ENCODE results near the gene TMEM30A. TPM values are rescaled to one million over a fixed set of nuclear protein-coding genes. Genes with fewer than 3 reads are reported as not detected.

Gene TMEM30A
- total RNA-seq, 3 donors from 2014 or later, result 87.0 to 127 (median 91.7) TPM

DNA sequence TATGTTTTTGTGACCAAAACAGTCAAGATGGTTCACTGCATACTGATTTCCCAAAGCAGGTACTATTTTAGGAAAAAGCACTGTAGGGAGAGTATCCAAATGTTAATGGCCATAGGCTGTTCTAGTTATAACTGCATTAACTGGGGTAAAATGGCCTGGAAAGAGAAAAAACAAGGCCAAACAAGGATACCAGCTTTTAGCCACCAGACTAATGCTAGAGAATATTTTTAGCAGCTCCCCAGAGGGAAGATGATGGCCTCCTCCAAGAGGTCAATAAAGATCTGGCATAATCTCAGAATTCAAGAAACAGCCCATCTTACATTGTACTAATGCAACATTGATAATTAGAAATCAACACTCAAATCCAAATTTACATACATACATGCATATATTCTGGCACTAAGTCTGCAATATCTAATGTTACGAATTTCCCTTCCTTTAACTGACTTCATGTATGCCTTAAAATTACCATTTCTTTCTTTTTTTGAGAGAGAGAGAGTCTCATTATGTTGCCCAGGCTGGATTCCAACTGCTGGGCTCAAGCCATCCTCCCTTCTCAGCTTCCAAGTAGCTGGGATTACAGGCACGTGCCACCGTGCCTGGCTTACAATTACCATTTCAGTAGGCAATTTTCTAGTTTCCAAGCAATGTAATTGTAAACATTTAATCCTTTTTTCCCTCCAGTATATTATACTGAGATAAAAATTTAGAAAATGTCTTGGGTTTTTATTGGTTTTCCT, 50.3 kb downstream of the TMEM30A start:
- no peak for DNase-seq
- intact Hi-C loops (cut with DNase I, micrococcal nuclease), result no loop called here
- Histone ChIP-seq H3K4me3 (no peak overlapping the region), H3K9me3 (no peaks in the 10 kb centered on the region), H3K4me1 (ENCODE audit: low read depth) (no peaks in the 10 kb centered on the region), H3K36me3 (ENCODE audit: low read depth) (no peaks in the 10 kb centered on the region)
- ATAC-seq, result no peak
- TF ChIP-seq, protein P1, sequence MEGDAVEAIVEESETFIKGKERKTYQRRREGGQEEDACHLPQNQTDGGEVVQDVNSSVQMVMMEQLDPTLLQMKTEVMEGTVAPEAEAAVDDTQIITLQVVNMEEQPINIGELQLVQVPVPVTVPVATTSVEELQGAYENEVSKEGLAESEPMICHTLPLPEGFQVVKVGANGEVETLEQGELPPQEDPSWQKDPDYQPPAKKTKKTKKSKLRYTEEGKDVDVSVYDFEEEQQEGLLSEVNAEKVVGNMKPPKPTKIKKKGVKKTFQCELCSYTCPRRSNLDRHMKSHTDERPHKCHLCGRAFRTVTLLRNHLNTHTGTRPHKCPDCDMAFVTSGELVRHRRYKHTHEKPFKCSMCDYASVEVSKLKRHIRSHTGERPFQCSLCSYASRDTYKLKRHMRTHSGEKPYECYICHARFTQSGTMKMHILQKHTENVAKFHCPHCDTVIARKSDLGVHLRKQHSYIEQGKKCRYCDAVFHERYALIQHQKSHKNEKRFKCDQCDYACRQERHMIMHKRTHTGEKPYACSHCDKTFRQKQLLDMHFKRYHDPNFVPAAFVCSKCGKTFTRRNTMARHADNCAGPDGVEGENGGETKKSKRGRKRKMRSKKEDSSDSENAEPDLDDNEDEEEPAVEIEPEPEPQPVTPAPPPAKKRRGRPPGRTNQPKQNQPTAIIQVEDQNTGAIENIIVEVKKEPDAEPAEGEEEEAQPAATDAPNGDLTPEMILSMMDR (IDR thresholded peaks at IDR 0.05), result no peak

DNA sequence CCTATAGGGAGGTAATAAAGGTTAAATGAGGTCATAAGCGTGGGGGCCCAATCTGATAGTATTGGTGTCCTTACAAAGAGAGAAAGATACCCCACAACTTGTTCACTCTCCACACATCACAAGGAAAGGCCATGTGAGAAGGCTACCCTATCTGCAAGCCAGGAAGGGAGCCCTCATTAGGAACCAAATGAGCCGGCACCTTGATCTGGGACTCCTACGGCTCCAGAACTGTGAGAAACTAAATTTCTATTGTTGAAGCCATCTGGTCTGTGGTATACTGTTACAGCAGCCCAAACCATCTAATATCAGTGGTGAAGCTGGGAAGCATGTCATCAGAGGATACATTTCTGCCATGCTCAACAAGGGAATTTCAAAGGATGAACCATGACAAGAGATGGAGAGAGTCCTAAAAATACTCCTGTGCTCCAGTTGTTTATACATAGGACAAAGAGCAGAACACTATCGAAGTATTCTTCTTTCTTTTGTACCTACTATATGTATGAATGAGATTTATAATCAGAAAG, 51.4 kb downstream of the TMEM30A start:
- Histone ChIP-seq H3K4me3 (no peak overlapping the region), H3K9me3 (no peaks in the 10 kb centered on the region), H3K4me1 (ENCODE audit: low read depth) (no peaks in the 10 kb centered on the region), H3K36me3 (ENCODE audit: low read depth) (no peaks in the 10 kb centered on the region)
- DNase-seq (no peak), ATAC-seq (no peak)
- TF ChIP-seq, protein P1 (IDR thresholded peaks at IDR 0.05), result no peak
- intact Hi-C loops (cut with DNase I, micrococcal nuclease), result no loop called here

DNA sequence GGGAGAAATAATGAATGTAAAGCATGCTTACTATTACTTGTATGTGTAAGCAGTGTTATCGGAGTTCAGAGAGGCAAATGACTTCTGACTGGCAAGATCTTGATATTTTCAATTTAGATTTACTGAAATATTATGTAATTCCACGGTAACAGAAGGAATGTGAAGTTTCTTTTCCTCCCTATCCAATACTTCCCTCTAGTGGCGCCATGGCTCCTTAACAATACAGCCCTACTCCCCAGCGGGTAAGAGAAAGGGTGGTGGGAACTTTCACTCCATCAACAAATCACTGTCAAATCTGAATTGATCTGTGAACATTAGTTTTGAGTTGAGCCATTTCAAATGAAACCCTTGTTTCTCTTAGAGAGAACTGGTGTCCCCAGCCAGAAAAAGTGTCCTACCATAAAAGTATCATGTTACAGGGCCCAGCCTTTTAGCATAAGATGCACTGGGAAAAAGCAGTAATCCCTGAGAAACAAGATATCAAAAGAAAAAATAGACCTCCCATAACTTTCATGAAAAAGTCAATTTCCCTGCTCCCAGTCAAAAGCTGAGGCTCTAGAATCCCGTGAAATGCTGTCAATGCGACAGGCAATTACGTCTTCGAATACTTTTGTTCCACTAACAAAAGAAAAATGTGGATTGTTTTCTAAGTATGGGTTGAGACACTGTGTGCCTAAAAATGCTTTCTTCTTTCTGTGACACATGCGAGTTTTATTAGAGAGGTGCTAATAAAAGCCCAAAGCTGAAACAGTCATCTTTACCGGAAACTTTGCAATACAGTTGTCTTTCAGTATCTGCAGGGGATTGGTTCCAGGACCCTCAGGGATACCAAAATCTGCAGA, 53.9 kb downstream of the TMEM30A start:
- Histone ChIP-seq H3K36me3 (ENCODE audit: low read depth) (no peaks in the 10 kb centered on the region), H3K9me3 (no peaks in the 10 kb centered on the region), H3K4me3 (no peak overlapping the region), H3K4me1 (ENCODE audit: low read depth) (no peaks in the 10 kb centered on the region)
- intact Hi-C loops (cut with DNase I, micrococcal nuclease), result no loop called here
- TF ChIP-seq, protein P1 (IDR thresholded peaks at IDR 0.05), result peak; percentile 37
- DNase-seq (peak in 1 of 3 donors; percentile 57), ATAC-seq (peak; percentile 79)

DNA sequence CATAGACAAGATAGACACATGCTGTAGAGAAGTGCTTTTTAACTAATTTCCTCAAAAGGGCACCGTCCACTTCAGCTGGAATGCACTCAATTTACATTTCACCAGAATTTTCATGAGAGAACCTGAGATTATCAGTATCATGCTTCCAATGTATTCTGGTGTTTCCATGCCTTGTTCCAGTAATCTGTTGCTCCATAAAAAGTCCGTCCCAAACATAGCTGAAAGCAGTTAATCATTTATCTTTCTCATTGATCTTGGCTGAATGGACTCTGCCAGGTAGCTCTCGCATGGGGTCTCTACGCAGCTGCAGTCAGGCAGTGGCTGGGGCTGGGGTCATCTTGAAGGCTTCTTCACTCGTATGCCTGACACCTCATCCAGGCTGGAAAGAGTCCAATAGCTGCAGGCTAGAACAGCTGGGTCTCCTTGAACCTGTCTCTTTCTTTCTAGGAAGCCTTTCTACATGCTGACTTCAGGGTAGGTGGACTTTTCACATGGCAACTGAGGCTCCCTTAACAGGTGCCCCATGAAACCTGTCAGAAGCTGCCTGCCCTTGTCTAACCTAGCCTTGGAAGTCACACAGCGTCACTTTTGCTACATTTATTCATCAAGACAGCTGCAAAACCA, 60.2 kb downstream of the TMEM30A start:
- H3K9me3 ChIP-seq, result no peaks in the 10 kb centered on the region
- intact Hi-C loops (cut with DNase I, micrococcal nuclease), result no loop called here
- H3K4me3 ChIP-seq, result no peak overlapping the region
- TF ChIP-seq, protein P1 (IDR thresholded peaks at IDR 0.05), result no peak
- ATAC-seq (no peak), DNase-seq (no peak)
- H3K36me3 ChIP-seq (ENCODE audit: low read depth), result no peaks in the 10 kb centered on the region
- H3K4me1 ChIP-seq (ENCODE audit: low read depth), result peaks cover 6% of the 10 kb centered on the region

DNA sequence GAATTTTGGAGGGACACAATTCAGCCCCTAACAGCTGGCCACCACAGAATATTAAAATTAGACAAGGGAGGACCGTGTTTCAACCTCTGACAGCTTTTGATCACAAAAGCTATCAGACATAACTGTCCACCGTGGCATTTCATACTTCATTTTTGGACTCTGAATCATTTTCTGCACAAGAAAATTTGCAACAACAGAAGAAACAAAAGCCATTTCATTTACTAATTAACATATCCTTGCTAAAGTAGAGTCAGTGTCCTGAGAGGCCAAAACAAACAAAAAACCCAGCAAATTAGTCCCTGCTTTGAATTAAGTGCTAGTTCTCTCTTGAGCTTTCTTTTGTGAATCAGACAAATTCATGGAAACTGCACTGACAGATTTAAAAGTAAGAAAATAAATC, 61.2 kb downstream of the TMEM30A start:
- H3K4me1 ChIP-seq (ENCODE audit: low read depth), result peaks cover 6% of the 10 kb centered on the region
- intact Hi-C loops (cut with DNase I, micrococcal nuclease), result no loop called here
- ATAC-seq, result no peak
- no peak for DNase-seq
- H3K9me3 ChIP-seq, result no peaks in the 10 kb centered on the region
- TF ChIP-seq, protein P1 (IDR thresholded peaks at IDR 0.05), result no peak
- H3K36me3 ChIP-seq (ENCODE audit: low read depth), result no peaks in the 10 kb centered on the region
- no peak overlapping the region for H3K4me3 ChIP-seq

All from mucosa of descending colon (tissue), 3 donors.